Activated CD8-positive, alpha-beta T cell treated with anti-CD3 and anti-CD28 coated beads for 36 hours (primary cell): ENCODE results near the gene AREG. TPM values are rescaled to one million over a fixed set of nuclear protein-coding genes. Genes with fewer than 3 reads are reported as not detected.

Experiments used
- ATAC-seq: fragments of 200-7000 bp; cut with Tn5 transposase; one replicate; pipeline ENCODE4 v1.10.0; 2021; ENCODE audit warnings: mild to moderate bottlenecking, moderate library complexity
- CTCF ChIA-PET: fragments of 350-600 bp; sonication (Branson Sonifier 250); formaldehyde crosslinking; loops from one replicate; lab custom pipeline; 2021; ENCODE audit warnings: antibody characterized with exemption; lab: Charles Lee
- POLR2A ChIA-PET: fragments of 350-600 bp; sonication (Branson Sonifier 250); formaldehyde crosslinking; loops from one replicate; lab custom pipeline; 2021; ENCODE audit warnings: antibody characterized with exemption; lab: Charles Lee
- DNase-seq: peaks from one replicate; pipeline ENCODE4 v3.0.0-alpha.2; 2020
- H3K27ac Mint-ChIP-seq: one replicate; pipeline ENCODE4 v1.8.0; 2021; ENCODE audit warnings: mild to moderate bottlenecking, mixed read lengths
- H3K27me3 Mint-ChIP-seq: one replicate; pipeline ENCODE4 v1.8.0; 2021; ENCODE audit warnings: mixed read lengths
- H3K36me3 Mint-ChIP-seq: one replicate; pipeline ENCODE4 v1.8.0; 2021; ENCODE audit warnings: low read depth, mixed read lengths
- H3K4me1 Mint-ChIP-seq: one replicate; pipeline ENCODE4 v1.8.0; 2021; ENCODE audit warnings: low read depth, mixed read lengths
- H3K4me3 Mint-ChIP-seq: one replicate; pipeline ENCODE4 v1.8.0; 2021; ENCODE audit warnings: mild to moderate bottlenecking, moderate library complexity, mixed read lengths
- H3K9me3 Mint-ChIP-seq: one replicate; pipeline ENCODE4 v1.8.0; 2021; ENCODE audit warnings: mixed read lengths
- CTCF ChIP-seq: fragments of 200-600 bp; IDR thresholded peaks from one replicate; pipeline ENCODE4 v1.8.0; 2022; ENCODE audit warnings: antibody characterized with exemption, mild to moderate bottlenecking
- intact Hi-C: fragments of 100-400 bp; cut with micrococcal nuclease; formaldehyde crosslinking; loops from one replicate; pipeline ENCODE4 v1.10.0; 2022
- total RNA-seq, 2 experiments: library from RNA; stranded (reverse); gene quantifications; one replicate each; pipeline ENCODE4 v1.2.3, GENCODE V29; 2021

Gene AREG
- total RNA-seq, 2 experiments from 2014 or later: 0.67 to 0.99 TPM

DNA sequence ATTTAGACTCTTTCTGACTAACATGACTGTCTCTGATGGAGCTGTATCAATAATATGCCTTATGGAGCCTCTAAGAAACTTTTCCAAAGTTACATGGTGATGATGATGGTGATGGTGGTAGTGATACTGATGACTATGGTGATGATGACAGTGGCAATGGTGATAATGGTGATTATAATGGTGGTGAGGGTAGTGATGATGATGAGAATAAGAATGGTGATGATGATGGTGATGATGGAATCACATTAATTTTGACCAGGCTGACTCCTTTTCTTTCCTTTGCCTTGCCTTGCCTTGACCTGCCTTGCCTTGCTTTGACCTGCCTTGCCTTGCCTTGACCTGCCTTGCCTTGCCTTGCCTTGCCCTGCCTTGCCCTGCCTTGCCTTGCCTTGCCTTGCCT lies 31.7 kb upstream of the AREG start:
- intact Hi-C loops: no loop called here
- no peak for TF ChIP-seq CTCF

DNA sequence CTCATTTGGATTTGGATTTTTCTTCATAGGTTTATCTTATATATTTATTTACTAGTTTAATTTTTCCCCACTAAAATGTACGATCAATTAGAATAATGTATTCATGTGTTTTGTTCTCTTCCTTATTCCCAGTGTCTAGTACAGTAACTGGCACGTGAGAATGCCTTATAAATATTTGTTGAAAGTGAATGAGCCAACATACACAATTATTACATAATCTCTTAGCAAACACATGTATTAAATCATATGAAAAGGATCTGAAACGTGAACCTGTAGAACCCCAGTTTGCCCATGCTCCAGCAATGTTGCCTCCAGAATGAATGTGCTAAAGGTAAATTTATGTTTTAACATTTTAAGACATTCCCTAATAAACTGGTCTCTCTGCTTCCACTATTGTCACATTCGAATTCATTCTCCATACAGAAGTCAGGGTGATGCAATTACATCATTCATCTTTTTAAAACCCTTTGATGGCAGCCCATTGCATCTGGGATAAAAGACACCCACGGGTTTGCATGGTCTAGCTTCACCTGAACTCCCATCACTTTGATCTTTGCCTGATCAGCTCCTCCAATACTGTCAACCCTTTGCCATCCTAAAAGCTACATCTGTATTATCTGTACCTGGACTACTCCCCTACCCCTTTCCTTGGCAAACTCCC lies 30.7 kb upstream of the AREG start:
- Mint-ChIP-seq H3K36me3 (no peaks in the 10 kb centered on the region), H3K4me1 (no peaks in the 10 kb centered on the region), H3K4me3 (no peak overlapping the region), H3K27me3 (peaks cover 10% of the 10 kb centered on the region), H3K9me3 (no peaks in the 10 kb centered on the region), H3K27ac (peak overlapping the region; percentile 18)
- CTCF ChIA-PET: no interaction called here
- intact Hi-C loops: no loop called here
- DNase-seq: no peak
- POLR2A ChIA-PET: no interaction called here
- no peak for TF ChIP-seq CTCF
- ATAC-seq: no peak

More for the DNA sequence above, 31.7 kb upstream of the AREG start:
- no peak overlapping the region for H3K4me3 Mint-ChIP-seq
- DNase-seq (no peak), ATAC-seq (no peak)
- CTCF ChIA-PET: no interaction called here
- H3K27me3 Mint-ChIP-seq: peaks cover 8% of the 10 kb centered on the region
- H3K27ac Mint-ChIP-seq: no peak overlapping the region
- POLR2A ChIA-PET: no interaction called here
- no peaks in the 10 kb centered on the region for H3K36me3 Mint-ChIP-seq
- H3K9me3 Mint-ChIP-seq: no peaks in the 10 kb centered on the region
- H3K4me1 Mint-ChIP-seq: no peaks in the 10 kb centered on the region

DNA sequence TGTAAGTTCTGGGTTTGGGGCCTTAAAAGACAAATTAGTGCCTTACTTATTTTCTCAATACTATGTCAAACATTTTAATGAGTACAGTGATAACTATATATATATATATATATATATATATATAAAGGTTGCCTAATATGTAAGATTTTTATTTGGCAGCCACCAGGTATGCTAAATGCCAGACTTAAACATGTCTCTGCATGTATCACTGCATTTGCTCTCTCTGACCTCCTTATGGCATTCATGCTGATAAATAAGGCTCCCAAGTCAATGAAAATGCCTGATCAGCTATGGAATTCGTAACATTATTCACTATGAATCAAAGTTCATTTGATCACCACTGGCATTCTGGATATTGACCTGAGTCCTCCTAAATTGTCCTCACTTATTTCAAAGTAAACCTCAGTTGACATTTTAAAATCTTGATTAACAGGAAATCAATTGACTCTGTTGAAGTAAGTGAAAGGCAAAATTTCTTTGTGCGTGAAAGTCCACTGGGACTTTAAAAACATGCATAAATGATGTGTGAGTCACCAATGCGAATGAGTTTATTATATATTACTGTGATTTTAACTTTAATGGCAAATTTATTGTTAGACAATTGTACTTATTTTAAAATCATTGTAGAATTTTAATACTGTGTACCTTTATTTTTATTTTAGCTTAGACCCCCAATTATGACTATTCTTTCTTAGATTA lies 29.2 kb upstream of the AREG start:
- POLR2A ChIA-PET: no interaction called here

DNA sequence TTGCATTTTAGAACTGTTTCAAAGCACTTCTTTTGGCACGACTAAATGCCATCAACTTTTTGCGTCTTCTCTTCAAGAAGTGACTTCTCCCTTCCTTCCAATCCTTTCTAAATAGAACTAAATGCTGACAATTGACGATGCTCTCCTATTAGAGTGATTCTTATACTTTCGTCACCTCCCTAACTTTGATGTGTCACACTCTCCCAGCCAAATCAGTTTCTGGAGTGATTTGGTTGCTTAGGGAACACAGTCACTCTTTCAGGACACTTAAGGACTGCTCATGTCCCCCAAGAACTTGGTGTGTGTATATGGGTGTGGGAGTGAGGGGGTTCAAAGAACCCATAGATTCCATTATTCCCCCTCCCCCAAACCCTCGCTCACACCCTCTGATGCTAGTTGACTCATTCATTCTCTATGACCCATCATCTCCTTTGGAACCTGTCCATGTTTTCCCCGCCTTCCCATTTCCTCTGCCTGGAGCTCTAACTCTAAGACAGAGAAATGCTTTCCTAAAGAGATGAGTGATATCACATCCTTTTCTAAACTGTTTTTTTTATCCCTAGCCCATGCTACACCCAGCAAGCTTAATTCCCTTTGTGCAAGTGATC lies 26.8 kb upstream of the AREG start:
- no peak for DNase-seq
- no peak for ATAC-seq
- Mint-ChIP-seq H3K4me1 (no peaks in the 10 kb centered on the region), H3K27me3 (peaks cover 14% of the 10 kb centered on the region), H3K27ac (no peak overlapping the region), H3K4me3 (no peak overlapping the region), H3K9me3 (no peaks in the 10 kb centered on the region), H3K36me3 (no peaks in the 10 kb centered on the region)
- intact Hi-C loops: no loop called here
- ChIA-PET CTCF (no interaction called here), POLR2A (no interaction called here)
- TF ChIP-seq CTCF: no peak

More for the DNA sequence above, 29.2 kb upstream of the AREG start:
- Mint-ChIP-seq H3K4me3 (no peak overlapping the region), H3K4me1 (no peaks in the 10 kb centered on the region), H3K27ac (no peak overlapping the region), H3K27me3 (peaks cover 13% of the 10 kb centered on the region), H3K36me3 (no peaks in the 10 kb centered on the region), H3K9me3 (no peaks in the 10 kb centered on the region)
- intact Hi-C loops: no loop called here
- no peak for TF ChIP-seq CTCF
- ATAC-seq (no peak), DNase-seq (no peak)
- CTCF ChIA-PET: no interaction called here

GRCh38 chr4:74420863-74421262 lies 24.1 kb upstream of the AREG start:
- POLR2A ChIA-PET: no interaction called here
- intact Hi-C loops: no loop called here

More at GRCh38 chr4:74420863-74421262, 24.1 kb upstream of the AREG start:
- TF ChIP-seq CTCF: no peak
- no peaks in the 10 kb centered on the region for H3K9me3 Mint-ChIP-seq
- H3K4me1 Mint-ChIP-seq: no peaks in the 10 kb centered on the region
- no peak for ATAC-seq
- H3K27me3 Mint-ChIP-seq: peaks cover 11% of the 10 kb centered on the region
- CTCF ChIA-PET: no interaction called here
- no peak overlapping the region for H3K27ac Mint-ChIP-seq
- no peak overlapping the region for H3K4me3 Mint-ChIP-seq
- no peaks in the 10 kb centered on the region for H3K36me3 Mint-ChIP-seq
- DNase-seq: no peak
